Mucosa of descending colon (tissue), 3 donors: ENCODE results near the gene BACH2. TPM values are rescaled to one million over a fixed set of nuclear protein-coding genes. Genes with fewer than 3 reads are reported as not detected.

Source experiments
- ATAC-seq: fragments of 200-7000 bp; cut with Tn5 transposase; one replicate; pipeline ENCODE4 v1.9.1; 2020; ENCODE audit warnings: mild to moderate bottlenecking, moderate library complexity
- DNase-seq, 3 donors: peaks; one replicate each; pipeline ENCODE4 v3.0.0-alpha.2; 2020
- H3K36me3 ChIP-seq: fragments of 200-600 bp; one replicate; pipeline ENCODE4 v1.8.0; 2021; ENCODE audit warnings: low read depth, mild to moderate bottlenecking
- H3K4me1 ChIP-seq: fragments of 200-600 bp; one replicate; pipeline ENCODE4 v1.8.0; 2021; ENCODE audit warnings: low read depth, mild to moderate bottlenecking
- H3K4me3 ChIP-seq: fragments of 200-600 bp; one replicate; pipeline ENCODE4 v1.8.0; 2021; ENCODE audit warnings: mild to moderate bottlenecking
- H3K9me3 ChIP-seq: fragments of 200-600 bp; one replicate; pipeline ENCODE4 v1.8.0; 2021; ENCODE audit warnings: mild to moderate bottlenecking
- intact Hi-C, 2 donors: fragments of 100-400 bp; cut with DNase I in 1 of 2; cut with micrococcal nuclease in 1 of 2; formaldehyde crosslinking; loops; one replicate each; pipeline versions ENCODE4 v1.11.0 to v1.11.1; 2022; cut with DNase I, micrococcal nuclease
- total RNA-seq, 3 donors: library from RNA; stranded (reverse); fragmentation: NEBNext Ultra II Directional in 2 of 3; extraction: Animal tissue kit (Norgen Biotek cat#: 25700) in 2 of 3; gene quantifications; one replicate each; pipeline versions ENCODE4 v1.2.1 to v1.2.4, GENCODE V29; 2021 to 2023
- TF ChIP-seq, protein P1 (sequence below): fragments of 200-600 bp; IDR thresholded peaks from one replicate; pipeline ENCODE4 v1.8.0; 2022; ENCODE audit warnings: antibody characterized with exemption, mild to moderate bottlenecking
- donor health status: DM: no; HTN: no; CAD: no; lungs with moderate emphysema.
- donor health status: DM: no; HTN: no; CAD: no.
- donor health status: DM: no; HTN: yes; CAD: no.

Gene BACH2
- total RNA-seq, 3 donors from 2014 or later, result 0.96 to 1.6 (median 1.2) TPM

DNA sequence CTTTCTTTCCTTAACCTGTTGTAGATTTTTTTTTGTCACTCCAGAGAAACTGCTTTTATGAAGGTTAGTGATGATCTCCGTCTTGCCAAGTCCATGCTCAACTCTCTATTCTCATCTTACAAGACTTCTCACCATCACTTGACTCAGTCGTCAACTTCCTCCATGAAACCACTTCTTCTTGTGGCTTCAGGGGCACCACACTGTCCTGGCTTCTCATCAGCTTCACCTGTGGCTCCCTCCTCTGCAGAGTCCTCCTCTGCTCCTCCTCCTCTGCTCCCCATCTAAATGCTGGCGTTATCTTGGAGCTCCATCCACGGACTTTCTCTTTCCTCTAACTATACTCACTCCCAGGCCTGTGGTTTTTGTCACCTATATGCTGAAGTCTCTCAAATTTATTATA lies 187.5 kb downstream of the BACH2 start:
- H3K36me3 ChIP-seq, result no peaks in the 10 kb centered on the region
- peak; percentile 34 for ATAC-seq
- peaks cover 7% of the 10 kb centered on the region for H3K9me3 ChIP-seq
- intact Hi-C loops, result no loop called here
- H3K4me3 ChIP-seq, result no peak overlapping the region
- TF ChIP-seq, protein P1, sequence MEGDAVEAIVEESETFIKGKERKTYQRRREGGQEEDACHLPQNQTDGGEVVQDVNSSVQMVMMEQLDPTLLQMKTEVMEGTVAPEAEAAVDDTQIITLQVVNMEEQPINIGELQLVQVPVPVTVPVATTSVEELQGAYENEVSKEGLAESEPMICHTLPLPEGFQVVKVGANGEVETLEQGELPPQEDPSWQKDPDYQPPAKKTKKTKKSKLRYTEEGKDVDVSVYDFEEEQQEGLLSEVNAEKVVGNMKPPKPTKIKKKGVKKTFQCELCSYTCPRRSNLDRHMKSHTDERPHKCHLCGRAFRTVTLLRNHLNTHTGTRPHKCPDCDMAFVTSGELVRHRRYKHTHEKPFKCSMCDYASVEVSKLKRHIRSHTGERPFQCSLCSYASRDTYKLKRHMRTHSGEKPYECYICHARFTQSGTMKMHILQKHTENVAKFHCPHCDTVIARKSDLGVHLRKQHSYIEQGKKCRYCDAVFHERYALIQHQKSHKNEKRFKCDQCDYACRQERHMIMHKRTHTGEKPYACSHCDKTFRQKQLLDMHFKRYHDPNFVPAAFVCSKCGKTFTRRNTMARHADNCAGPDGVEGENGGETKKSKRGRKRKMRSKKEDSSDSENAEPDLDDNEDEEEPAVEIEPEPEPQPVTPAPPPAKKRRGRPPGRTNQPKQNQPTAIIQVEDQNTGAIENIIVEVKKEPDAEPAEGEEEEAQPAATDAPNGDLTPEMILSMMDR, result no peak
- DNase-seq, result no peak
- H3K4me1 ChIP-seq, result no peaks in the 10 kb centered on the region

DNA sequence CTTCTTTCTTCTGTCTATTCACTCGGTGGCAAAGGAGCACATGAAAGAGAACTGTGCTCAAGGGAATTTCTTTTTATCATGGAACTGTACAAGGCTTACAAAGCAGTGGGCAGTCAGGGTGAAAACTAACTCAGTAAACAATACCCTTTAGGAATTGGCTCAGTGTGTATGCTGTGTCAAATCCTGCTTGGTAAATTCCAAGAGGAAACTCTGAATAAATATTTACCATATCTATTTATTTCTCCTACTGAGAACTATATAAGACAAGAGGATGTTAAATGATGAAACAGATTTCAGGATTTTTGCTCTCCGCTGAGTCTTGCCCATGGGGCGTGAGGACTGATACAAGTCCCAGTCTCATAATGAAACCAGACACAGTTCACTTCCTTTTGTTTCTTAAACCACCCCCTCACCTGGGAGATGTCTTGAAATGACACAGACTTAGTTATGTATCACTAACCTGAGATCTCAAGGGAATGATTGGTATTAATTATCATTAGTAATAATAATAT lies 188.8 kb downstream of the BACH2 start:
- Histone ChIP-seq H3K4me1 (no peaks in the 10 kb centered on the region), H3K9me3 (no peaks in the 10 kb centered on the region), H3K4me3 (no peak overlapping the region), H3K36me3 (no peaks in the 10 kb centered on the region)
- ATAC-seq, result peak; percentile 40
- intact Hi-C loops, result no loop called here
- no peak for DNase-seq
- TF ChIP-seq, protein P1, result no peak

DNA sequence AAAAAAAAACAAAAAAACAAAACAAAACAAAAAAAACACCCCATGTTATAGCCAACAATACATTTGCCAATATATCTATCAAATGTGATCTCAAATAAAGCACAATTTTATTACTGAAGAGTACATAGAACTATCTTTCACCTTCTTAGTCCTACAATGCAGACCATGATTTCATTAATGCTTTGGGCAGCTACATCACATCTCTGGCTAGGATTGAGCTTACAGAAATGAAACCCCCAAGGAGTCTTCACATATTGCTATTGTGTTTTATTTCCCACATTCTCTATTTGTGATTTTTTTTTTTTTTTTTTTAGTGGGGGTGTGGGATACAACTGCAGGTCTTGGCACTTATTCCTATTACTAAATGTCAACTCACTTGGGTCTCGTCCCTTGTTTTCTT lies 189.3 kb downstream of the BACH2 start:
- H3K9me3 ChIP-seq, result no peaks in the 10 kb centered on the region
- ATAC-seq (no peak), DNase-seq (no peak)
- intact Hi-C loops, result no loop called here
- H3K4me3 ChIP-seq, result no peak overlapping the region
- H3K4me1 ChIP-seq, result no peaks in the 10 kb centered on the region
- TF ChIP-seq, protein P1, result no peak
- no peaks in the 10 kb centered on the region for H3K36me3 ChIP-seq

DNA sequence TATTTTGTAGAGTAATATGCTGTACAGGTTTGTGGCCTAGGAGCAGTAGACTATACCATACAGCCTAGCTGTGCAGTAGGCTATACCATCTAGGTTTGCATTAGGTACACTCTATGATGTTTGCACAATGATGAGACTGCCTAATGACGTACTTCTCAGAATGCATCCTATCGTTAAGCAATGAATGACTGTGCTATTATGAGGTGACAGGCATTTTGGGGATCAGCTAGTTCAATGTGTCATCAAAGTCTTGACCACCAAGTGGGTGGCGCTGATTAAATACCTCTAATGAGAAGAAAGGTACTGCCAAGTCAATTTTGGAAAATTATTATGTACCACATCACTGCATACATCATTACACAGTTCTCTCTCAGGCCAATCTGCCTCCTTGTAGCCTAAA lies 190.2 kb downstream of the BACH2 start:
- TF ChIP-seq, protein P1, result no peak
- Histone ChIP-seq H3K4me3 (no peak overlapping the region), H3K9me3 (no peaks in the 10 kb centered on the region), H3K36me3 (no peaks in the 10 kb centered on the region), H3K4me1 (no peaks in the 10 kb centered on the region)
- no peak for ATAC-seq
- intact Hi-C loops, result no loop called here
- no peak for DNase-seq

DNA sequence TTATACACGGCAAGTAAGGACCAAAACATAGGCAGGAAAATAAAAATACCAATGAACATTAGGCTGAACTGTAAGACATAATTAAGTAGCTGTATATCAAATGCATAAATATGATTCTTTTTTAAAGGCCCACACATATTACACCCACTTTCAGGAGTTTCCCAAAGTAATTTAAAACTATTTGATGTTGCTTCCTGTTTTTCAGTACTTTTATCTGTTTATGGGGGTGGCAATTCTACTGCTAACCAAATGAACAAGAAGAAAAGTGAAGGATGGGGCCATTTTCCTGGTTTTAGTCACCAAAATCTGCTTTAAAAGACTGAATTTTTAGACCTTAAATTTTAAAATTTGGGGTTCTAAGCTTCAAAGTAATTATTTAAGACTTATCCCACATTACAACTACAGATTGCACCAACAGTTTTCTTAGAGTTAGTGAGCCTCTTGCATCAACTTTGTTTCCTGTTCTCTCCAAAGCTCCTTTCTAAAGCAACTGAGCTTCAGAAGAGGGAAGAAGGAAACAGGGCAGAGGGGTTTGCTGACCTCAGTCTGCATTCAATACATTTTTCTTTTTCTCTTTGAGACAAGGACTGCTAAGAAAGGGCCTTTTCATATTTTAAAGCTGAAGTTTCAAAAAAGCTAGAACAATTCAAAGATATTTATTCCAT lies 191.0 kb downstream of the BACH2 start:
- no peak for DNase-seq
- no peak for ATAC-seq
- TF ChIP-seq, protein P1, result no peak
- no peaks in the 10 kb centered on the region for H3K9me3 ChIP-seq
- intact Hi-C loops, result no loop called here
- no peak overlapping the region for H3K4me3 ChIP-seq
- H3K4me1 ChIP-seq, result no peaks in the 10 kb centered on the region
- H3K36me3 ChIP-seq, result no peaks in the 10 kb centered on the region
